Natural killer cell (primary cell): ENCODE data around the gene PAN2. TPM values are rescaled to one million over a fixed set of nuclear protein-coding genes. Genes with fewer than 3 reads are reported as not detected.

Experiments used
- ATAC-seq, 3 donors: fragments of 150-1000 bp in 2 of 3; fragments of 200-7000 bp in 1 of 3; cut with Tn5 transposase; 1 replicate in 1 of 3; 2 replicates in 2 of 3; pipeline ENCODE4 v1.10.0; 2021; ENCODE audit warnings: mild to moderate bottlenecking in 2 of 3, moderate library complexity in 2 of 3
- DNase-seq, 2 donors: peaks; one replicate each; pipeline versions ENCODE4 v3.0.0 to v3.0.0-alpha.2; 2013 to 2021; ENCODE audit warnings: mixed read lengths in 1 of 2
- H3K27ac ChIP-seq: one replicate; pipeline ENCODE4 v1.5.1; 2013; ENCODE audit warnings: mild to moderate bottlenecking, low read length
- H3K27me3 ChIP-seq: one replicate; pipeline ENCODE4 v1.6.1; 2013; ENCODE audit warnings: low read length; ENCODE audit not compliant: control insufficient read depth, insufficient read depth
- H3K36me3 ChIP-seq: one replicate; pipeline ENCODE4 v1.6.1; 2013; ENCODE audit warnings: low read length; ENCODE audit not compliant: control insufficient read depth, insufficient read depth
- H3K4me1 ChIP-seq: one replicate; pipeline ENCODE4 v1.6.1; 2013; ENCODE audit warnings: low read length; ENCODE audit not compliant: control insufficient read depth, insufficient read depth
- H3K4me3 ChIP-seq: one replicate; pipeline ENCODE4 v1.5.1; 2013; ENCODE audit warnings: low read length
- H3K9me3 ChIP-seq: one replicate; pipeline ENCODE4 v1.6.1; 2013; ENCODE audit warnings: low read length; ENCODE audit not compliant: control insufficient read depth, insufficient read depth
- H3K27ac Mint-ChIP-seq, 2 donors: one replicate each; pipeline ENCODE4 v1.8.0; 2022; ENCODE audit warnings: mild to moderate bottlenecking in 2 of 2, mixed read lengths in 2 of 2, moderate library complexity in 1 of 2
- H3K27me3 Mint-ChIP-seq, 2 donors: one replicate each; pipeline ENCODE4 v1.8.0; 2022; ENCODE audit warnings: low read depth in 2 of 2, mixed read lengths in 2 of 2
- H3K36me3 Mint-ChIP-seq: one replicate; pipeline ENCODE4 v1.8.0; 2022; ENCODE audit warnings: mixed read lengths
- H3K4me1 Mint-ChIP-seq, 2 donors: one replicate each; pipeline ENCODE4 v1.8.0; 2022; ENCODE audit warnings: mixed read lengths in 2 of 2
- H3K4me3 Mint-ChIP-seq: one replicate; pipeline ENCODE4 v1.8.0; 2022; ENCODE audit warnings: mild to moderate bottlenecking, moderate library complexity, mixed read lengths
- H3K9me3 Mint-ChIP-seq, 2 donors: one replicate each; pipeline ENCODE4 v1.8.0; 2022; ENCODE audit warnings: mixed read lengths in 2 of 2
- CTCF ChIP-seq: fragments of 200-600 bp; IDR thresholded peaks from one replicate; pipeline ENCODE4 v1.8.0; 2022; ENCODE audit warnings: antibody characterized with exemption
- WGBS: methylation state at CpG from one replicate; pipeline ENCODE4 v1.1.7; 2013; ENCODE audit warnings: missing lambda C conversion rate; ENCODE audit not compliant: insufficient coverage; 5-methylcytosine and 5-hydroxymethylcytosine counted together
- intact Hi-C: fragments of 100-400 bp; cut with micrococcal nuclease; formaldehyde crosslinking; loops from one replicate; pipeline ENCODE4 v1.14.2; 2022
- total RNA-seq, 4 donors: library from RNA; stranded (reverse); fragments of 120-200 nt in 1 of 4; gene quantifications; one replicate each; pipeline versions ENCODE4 v1.2.3 to v1.2.4, GENCODE V29; 2013 to 2022

The PAN2 gene
- total RNA-seq, 3 donors from 2014 or later (not counting 1 experiment from before 2014, with no cell fraction given), result 86.2 to 117 (median 95.7) TPM

GRCh38 chr12:56374726-56375597, 41.2 kb upstream of the PAN2 start:
- no peaks in the 10 kb centered on the region for H3K27me3 ChIP-seq
- no peaks in the 10 kb centered on the region for H3K36me3 Mint-ChIP-seq
- no peak overlapping the region for H3K4me3 ChIP-seq
- DNase-seq (no peak), ATAC-seq (no peak)
- H3K9me3 Mint-ChIP-seq, result no peaks in the 10 kb centered on the region
- intact Hi-C loops, result no loop called here
- H3K9me3 ChIP-seq, result no peaks in the 10 kb centered on the region
- H3K36me3 ChIP-seq, result no peaks in the 10 kb centered on the region
- TF ChIP-seq CTCF, result no peak
- H3K27ac Mint-ChIP-seq, result no peak overlapping the region
- 70% methylated on average over 7 of the region's 7 CpGs for WGBS
- H3K27me3 Mint-ChIP-seq, result no peaks in the 10 kb centered on the region
- no peak overlapping the region for H3K4me3 Mint-ChIP-seq
- no peaks in the 10 kb centered on the region for H3K4me1 Mint-ChIP-seq
- peak overlapping the region; percentile 42 for H3K27ac ChIP-seq
- H3K4me1 ChIP-seq, result peaks cover 7% of the 10 kb centered on the region

GRCh38 chr12:56373515-56373914, 39.7 kb upstream of the PAN2 start:
- no peak for ATAC-seq
- no peak for DNase-seq
- no peaks in the 10 kb centered on the region for H3K9me3 ChIP-seq

GRCh38 chr12:56366948-56367347, 33.1 kb upstream of the PAN2 start:
- WGBS, result 78% methylated on average over 3 of the region's 3 CpGs
- no peaks in the 10 kb centered on the region for H3K36me3 ChIP-seq
- no peak for ATAC-seq
- no peaks in the 10 kb centered on the region for H3K4me1 ChIP-seq
- intact Hi-C loops, result no loop called here
- H3K27ac ChIP-seq, result no peak overlapping the region
- no peak for TF ChIP-seq CTCF
- H3K4me3 Mint-ChIP-seq, result no peak overlapping the region
- H3K9me3 ChIP-seq, result no peaks in the 10 kb centered on the region
- DNase-seq, result no peak
- H3K27ac Mint-ChIP-seq, result no peak overlapping the region
- peaks cover 0 to 3% of the 10 kb centered on the region in 2 donors for H3K27me3 Mint-ChIP-seq
- no peaks in the 10 kb centered on the region for H3K36me3 Mint-ChIP-seq
- no peaks in the 10 kb centered on the region for H3K27me3 ChIP-seq
- no peak overlapping the region for H3K4me3 ChIP-seq
- H3K9me3 Mint-ChIP-seq, result no peaks in the 10 kb centered on the region
- H3K4me1 Mint-ChIP-seq, result no peaks in the 10 kb centered on the region

More at GRCh38 chr12:56373515-56373914, 39.7 kb upstream of the PAN2 start:
- Mint-ChIP-seq H3K27me3 (no peaks in the 10 kb centered on the region), H3K9me3 (no peaks in the 10 kb centered on the region), H3K4me3 (no peak overlapping the region), H3K27ac (no peak overlapping the region), H3K36me3 (no peaks in the 10 kb centered on the region), H3K4me1 (no peaks in the 10 kb centered on the region)
- no peak for TF ChIP-seq CTCF
- H3K27me3 ChIP-seq, result no peaks in the 10 kb centered on the region
- intact Hi-C loops, result no loop called here
- no peak overlapping the region for H3K4me3 ChIP-seq
- H3K27ac ChIP-seq, result no peak overlapping the region
- WGBS, result 100% methylated on average over 1 of the region's 1 CpG
- H3K4me1 ChIP-seq, result peaks cover 7% of the 10 kb centered on the region
- no peaks in the 10 kb centered on the region for H3K36me3 ChIP-seq
